Measurements from ENCODE around the gene FOXE1.

FOXE1 gene

DNA sequence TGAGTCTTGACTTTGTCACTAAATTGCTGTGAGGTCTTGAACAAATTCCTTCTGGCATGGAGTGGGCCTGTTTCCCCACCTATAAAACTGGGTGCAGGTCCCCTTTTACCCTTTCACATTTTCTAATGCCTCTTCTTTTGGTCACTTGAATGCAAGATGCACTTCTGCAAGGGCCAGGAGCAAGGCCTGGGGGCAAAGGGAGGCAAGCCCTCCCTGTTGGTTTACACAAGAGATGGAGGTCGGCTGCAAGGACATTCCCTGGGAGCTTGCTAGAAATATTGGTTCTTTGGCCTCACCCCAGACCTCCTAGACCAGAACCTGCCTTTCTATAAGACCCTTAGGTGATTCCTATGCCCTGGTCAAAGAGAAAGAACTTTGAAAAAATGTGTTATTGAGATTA lies 5.8 kb downstream of the FOXE1 start:
- Histone ChIP-seq H3K4me2 (ENCODE audit: insufficient read depth, low read length) (no peak overlapping the region), H2AFZ (ENCODE audit: low read depth, low read length) (no peak overlapping the region), H3K27ac (ENCODE audit: low read length) (no peak overlapping the region), H3K9me3 (ENCODE audit: insufficient read depth, low read length, severe bottlenecking) (no peaks in the 10 kb centered on the region), H3K9ac (ENCODE audit: low read depth, low read length) (no peak overlapping the region), H3K27me3 (ENCODE audit: insufficient read depth, low read length, poor library complexity) (peaks cover 5% of the 10 kb centered on the region), H3K79me2 (ENCODE audit: insufficient read depth, low read length) (no peaks in the 10 kb centered on the region), H4K20me1 (ENCODE audit: insufficient read depth, low read length) (no peaks in the 10 kb centered on the region), H3K4me1 (ENCODE audit: insufficient read depth, low read length) (no peaks in the 10 kb centered on the region), H3K36me3 (ENCODE audit: insufficient read depth, low read length) (no peaks in the 10 kb centered on the region), H3K4me3 (ENCODE audit: low read depth in 1 of 2, low read length in 2 of 2) (no peak overlapping the region)
- TF ChIP-seq, protein P1, sequence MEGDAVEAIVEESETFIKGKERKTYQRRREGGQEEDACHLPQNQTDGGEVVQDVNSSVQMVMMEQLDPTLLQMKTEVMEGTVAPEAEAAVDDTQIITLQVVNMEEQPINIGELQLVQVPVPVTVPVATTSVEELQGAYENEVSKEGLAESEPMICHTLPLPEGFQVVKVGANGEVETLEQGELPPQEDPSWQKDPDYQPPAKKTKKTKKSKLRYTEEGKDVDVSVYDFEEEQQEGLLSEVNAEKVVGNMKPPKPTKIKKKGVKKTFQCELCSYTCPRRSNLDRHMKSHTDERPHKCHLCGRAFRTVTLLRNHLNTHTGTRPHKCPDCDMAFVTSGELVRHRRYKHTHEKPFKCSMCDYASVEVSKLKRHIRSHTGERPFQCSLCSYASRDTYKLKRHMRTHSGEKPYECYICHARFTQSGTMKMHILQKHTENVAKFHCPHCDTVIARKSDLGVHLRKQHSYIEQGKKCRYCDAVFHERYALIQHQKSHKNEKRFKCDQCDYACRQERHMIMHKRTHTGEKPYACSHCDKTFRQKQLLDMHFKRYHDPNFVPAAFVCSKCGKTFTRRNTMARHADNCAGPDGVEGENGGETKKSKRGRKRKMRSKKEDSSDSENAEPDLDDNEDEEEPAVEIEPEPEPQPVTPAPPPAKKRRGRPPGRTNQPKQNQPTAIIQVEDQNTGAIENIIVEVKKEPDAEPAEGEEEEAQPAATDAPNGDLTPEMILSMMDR (IDR thresholded peaks at IDR 0.05; ENCODE audit: borderline replicate concordance, extremely low read depth, low read length, poor library complexity, severe bottlenecking): no peak
- no peak for TF ChIP-seq EZH2 (IDR thresholded peaks at IDR 0.05; ENCODE audit: borderline replicate concordance, low read depth, low read length, severe bottlenecking)
- ATAC-seq (ENCODE audit: insufficient read depth, low read depth): no peak
- DNase-seq: no peak

GRCh38 chr9:97859346-97859745 lies 6.3 kb downstream of the FOXE1 start:
- no peaks in the 10 kb centered on the region for H3K36me3 ChIP-seq (ENCODE audit: insufficient read depth, low read length)
- no peak overlapping the region for H3K4me3 ChIP-seq (ENCODE audit: low read depth in 1 of 2, low read length in 2 of 2)
- no peaks in the 10 kb centered on the region for H3K4me1 ChIP-seq (ENCODE audit: insufficient read depth, low read length)
- H4K20me1 ChIP-seq (ENCODE audit: insufficient read depth, low read length): no peaks in the 10 kb centered on the region
- no peaks in the 10 kb centered on the region for H3K9me3 ChIP-seq (ENCODE audit: insufficient read depth, low read length, severe bottlenecking)
- TF ChIP-seq, protein P1 (IDR thresholded peaks at IDR 0.05; ENCODE audit: borderline replicate concordance, extremely low read depth, low read length, poor library complexity, severe bottlenecking): no peak
- TF ChIP-seq EZH2 (IDR thresholded peaks at IDR 0.05; ENCODE audit: borderline replicate concordance, low read depth, low read length, severe bottlenecking): no peak
- H3K27ac ChIP-seq (ENCODE audit: low read length): no peak overlapping the region
- ATAC-seq (ENCODE audit: insufficient read depth, low read depth) (no peak), DNase-seq (no peak)
- peaks cover 5% of the 10 kb centered on the region for H3K27me3 ChIP-seq (ENCODE audit: insufficient read depth, low read length, poor library complexity)
- no peak overlapping the region for H2AFZ ChIP-seq (ENCODE audit: low read depth, low read length)
- H3K4me2 ChIP-seq (ENCODE audit: insufficient read depth, low read length): no peak overlapping the region
- H3K79me2 ChIP-seq (ENCODE audit: insufficient read depth, low read length): no peaks in the 10 kb centered on the region
- H3K9ac ChIP-seq (ENCODE audit: low read depth, low read length): no peak overlapping the region

DNA sequence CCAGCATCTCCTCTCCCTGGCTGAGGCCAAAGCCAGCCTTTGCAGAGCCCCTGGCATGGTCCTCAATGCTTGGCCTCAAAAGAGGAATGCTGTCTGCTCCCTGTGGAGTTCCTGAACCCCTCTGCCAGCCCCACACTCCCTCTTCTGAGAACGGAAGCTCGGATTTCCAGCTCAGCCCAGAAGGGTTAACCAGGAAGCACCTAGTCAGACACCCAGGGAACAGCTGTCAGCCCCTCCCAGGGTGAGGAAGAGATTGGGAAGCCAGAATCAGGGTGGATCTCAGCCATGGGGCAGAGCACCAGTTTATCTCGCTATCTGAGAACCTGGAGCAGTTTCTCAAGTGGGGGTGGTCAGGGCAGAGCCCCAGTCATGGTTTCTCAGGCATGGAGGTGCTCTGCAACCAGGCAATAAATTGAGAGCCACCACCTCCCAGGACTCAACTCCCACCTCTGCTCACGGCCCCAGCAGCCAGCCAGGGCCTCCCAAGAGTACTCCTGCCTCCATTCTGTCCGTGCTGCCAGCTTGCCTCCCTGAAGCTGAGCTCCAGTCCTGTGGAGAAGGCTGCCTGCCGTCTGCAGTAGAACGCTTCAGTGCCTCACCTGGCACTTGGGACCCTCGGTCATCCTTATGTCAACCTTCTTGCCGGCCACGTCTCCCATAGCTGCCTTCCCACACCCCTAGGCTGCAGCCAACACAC lies 7.6 kb downstream of the FOXE1 start:
- H3K4me3 ChIP-seq (ENCODE audit: low read depth in 1 of 2, low read length in 2 of 2): no peak overlapping the region
- H3K9ac ChIP-seq (ENCODE audit: low read depth, low read length): no peak overlapping the region
- no peaks in the 10 kb centered on the region for H4K20me1 ChIP-seq (ENCODE audit: insufficient read depth, low read length)
- H3K36me3 ChIP-seq (ENCODE audit: insufficient read depth, low read length): no peaks in the 10 kb centered on the region
- DNase-seq (no peak), ATAC-seq (ENCODE audit: insufficient read depth, low read depth) (no peak)
- no peak overlapping the region for H2AFZ ChIP-seq (ENCODE audit: low read depth, low read length)
- H3K9me3 ChIP-seq (ENCODE audit: insufficient read depth, low read length, severe bottlenecking): no peaks in the 10 kb centered on the region
- H3K27ac ChIP-seq (ENCODE audit: low read length): no peak overlapping the region
- peaks cover 5% of the 10 kb centered on the region for H3K27me3 ChIP-seq (ENCODE audit: insufficient read depth, low read length, poor library complexity)
- TF ChIP-seq EZH2 (IDR thresholded peaks at IDR 0.05; ENCODE audit: borderline replicate concordance, low read depth, low read length, severe bottlenecking): no peak
- TF ChIP-seq, protein P1 (IDR thresholded peaks at IDR 0.05; ENCODE audit: borderline replicate concordance, extremely low read depth, low read length, poor library complexity, severe bottlenecking): no peak
- no peaks in the 10 kb centered on the region for H3K79me2 ChIP-seq (ENCODE audit: insufficient read depth, low read length)
- H3K4me1 ChIP-seq (ENCODE audit: insufficient read depth, low read length): no peaks in the 10 kb centered on the region
- H3K4me2 ChIP-seq (ENCODE audit: insufficient read depth, low read length): no peak overlapping the region

All from DND-41 (cell line).